Medulla oblongata (tissue), 1 donor: Measurements from ENCODE around the gene MCEE.
A peak's percentile ranks its signal among the peaks of the same experiment; 100 is the strongest.
"Not testable (repeated sequence)": the region's sequence is repeated elsewhere in the genome, so short reads cannot be mapped to it uniquely, and the experiment has no call there.

Experiments
- DNase-seq: peaks from one replicate; pipeline ENCODE4 v3.0.0-alpha.2; 2015; ENCODE audit errors: extremely low spot score

The MCEE gene

GRCh38 chr2:71129114-71129901 is 721 bp downstream of the MCEE start:
- peak; percentile 3 for DNase-seq

- no peak for DNase-seq
These were observed 3.1 kb downstream of the MCEE start for GRCh38 chr2:71126957-71127356.

GRCh38 chr2:71125506-71126294 is 4.3 kb downstream of the MCEE start:
- no peak for DNase-seq

- DNase-seq = no peak
These were observed 7.4 kb downstream of the MCEE start for GRCh38 chr2:71122387-71123298.

GRCh38 chr2:71121479-71121878 is 8.6 kb downstream of the MCEE start:
- DNase-seq = no peak

- DNase-seq = no peak
These were observed 9.8 kb downstream of the MCEE start for GRCh38 chr2:71120195-71120594.

GRCh38 chr2:71117063-71117462 is 13.0 kb downstream of the MCEE start:
- DNase-seq = no peak

GRCh38 chr2:71113843-71114242 is 16.2 kb downstream of the MCEE start:
- DNase-seq = no peak

GRCh38 chr2:71108091-71108490 is 21.9 kb downstream of the MCEE start:
- no peak for DNase-seq

- not testable (repeated sequence) for DNase-seq
These were observed 23.6 kb downstream of the MCEE start for GRCh38 chr2:71106463-71106862.

GRCh38 chr2:71103809-71104208 is 26.2 kb downstream of the MCEE start:
- no peak for DNase-seq

- DNase-seq = no peak
These were observed 26.9 kb downstream of the MCEE start for GRCh38 chr2:71102981-71103681.

- no peak for DNase-seq
These were observed 28.4 kb downstream of the MCEE start for GRCh38 chr2:71101656-71102055.

- DNase-seq = peak; percentile 27
These were observed 29.6 kb downstream of the MCEE start for GRCh38 chr2:71100195-71100964.

GRCh38 chr2:71092491-71093260 is 37.4 kb downstream of the MCEE start:
- DNase-seq = not testable (repeated sequence)

- DNase-seq = not testable (repeated sequence)
These were observed 38.2 kb downstream of the MCEE start for GRCh38 chr2:71091808-71092207.

GRCh38 chr2:71089475-71089874 is 40.6 kb downstream of the MCEE start:
- DNase-seq = not testable (repeated sequence)

- DNase-seq = not testable (repeated sequence)
These were observed 44.6 kb downstream of the MCEE start for GRCh38 chr2:71085325-71086003.

- DNase-seq = not testable (repeated sequence)
These were observed 46.2 kb downstream of the MCEE start for GRCh38 chr2:71083752-71084312.
